Adrenal gland (tissue), 5 donors: ENCODE data around the gene PBX3.

Experiments
- CTCF ChIP-seq, 6 experiments: fragments of 450-650 bp in 4 of 6; fragments of 200-600 bp in 2 of 6; sonication (generic) in 1 of 6; IDR thresholded peaks; 1 replicate in 5 of 6; 2 replicates in 1 of 6; pipeline versions ENCODE4 v1.5.1 to v1.8.0; 2016 to 2021; ENCODE audit warnings: antibody characterized with exemption in 6 of 6, mild to moderate bottlenecking in 2 of 6, moderate library complexity in 1 of 6
- POLR2A ChIP-seq, 2 donors: fragments of 450-650 bp; IDR thresholded peaks; one replicate each; pipeline ENCODE4 v1.6.1; 2017; ENCODE audit warnings: antibody characterized with exemption in 2 of 2, mild to moderate bottlenecking in 2 of 2, moderate library complexity in 1 of 2
- donor health status: DM: no; HTN: no; CAD: no.

DNA sequence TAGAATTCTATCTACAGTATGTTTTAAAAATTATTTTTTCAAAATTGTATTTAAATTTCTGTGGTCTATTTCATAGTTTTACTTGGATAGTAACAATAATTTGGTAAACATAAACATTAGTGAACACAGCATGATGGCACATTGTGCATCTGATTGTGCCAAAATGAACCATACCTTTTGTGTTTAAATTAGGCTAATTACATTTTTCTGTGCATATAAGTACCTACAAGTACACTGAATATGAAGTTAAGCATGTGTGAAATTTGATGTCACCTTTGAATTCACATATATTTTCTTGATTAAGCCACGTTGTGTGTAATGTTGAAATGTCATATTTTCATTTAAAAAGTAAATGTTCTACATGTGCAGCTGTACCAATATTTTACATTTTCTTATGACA is 13.4 kb downstream of the PBX3 start:
- TF ChIP-seq CTCF (IDR thresholded peaks at IDR 0.05) (no peak), POLR2A (IDR thresholded peaks at IDR 0.05) (no peak)
